ENCODE data around the gene TULP4. TPM values are rescaled to one million over a fixed set of nuclear protein-coding genes. Genes with fewer than 3 reads are reported as not detected.
"Not testable (repeated sequence)": the region's sequence is repeated elsewhere in the genome, so short reads cannot be mapped to it uniquely, and the experiment has no call there.

TULP4 gene
- total RNA-seq, 2 donors from 2014 or later, result 111 to 119 TPM

DNA sequence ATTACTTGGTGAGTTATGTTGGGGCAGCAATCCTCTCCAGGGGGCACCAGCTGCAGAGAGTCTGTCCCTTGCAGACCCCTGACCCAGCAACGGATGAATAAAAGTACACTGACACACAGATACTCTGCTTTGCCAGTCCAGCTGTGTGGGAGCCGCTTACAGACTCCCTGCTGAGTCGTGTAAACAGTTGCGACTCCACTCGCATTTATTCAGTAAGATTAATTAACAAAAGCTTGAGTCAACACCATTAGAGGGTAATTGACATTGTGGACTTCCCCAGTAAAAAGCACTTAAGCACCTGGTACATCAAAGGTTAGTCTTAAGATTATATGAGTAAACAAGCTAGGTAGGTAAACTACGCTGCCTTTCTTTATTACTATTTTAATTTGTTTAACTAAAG, 155.7 kb downstream of the TULP4 start:
- WGBS, result 63% methylated on average over 6 of the region's 6 CpGs
- intact Hi-C loops (cut with DNase I), result no loop called here
- Histone ChIP-seq H3K36me3 (no peaks in the 10 kb centered on the region), H3K9me3 (no peaks in the 10 kb centered on the region), H3K4me1 (replicated peaks) (no peaks in the 10 kb centered on the region), H3K27me3 (replicated peaks; ENCODE audit: insufficient read depth) (no peaks in the 10 kb centered on the region), H3K27ac (no peak overlapping the region), H3K4me3 (no peak overlapping the region)
- TF ChIP-seq, protein P1, sequence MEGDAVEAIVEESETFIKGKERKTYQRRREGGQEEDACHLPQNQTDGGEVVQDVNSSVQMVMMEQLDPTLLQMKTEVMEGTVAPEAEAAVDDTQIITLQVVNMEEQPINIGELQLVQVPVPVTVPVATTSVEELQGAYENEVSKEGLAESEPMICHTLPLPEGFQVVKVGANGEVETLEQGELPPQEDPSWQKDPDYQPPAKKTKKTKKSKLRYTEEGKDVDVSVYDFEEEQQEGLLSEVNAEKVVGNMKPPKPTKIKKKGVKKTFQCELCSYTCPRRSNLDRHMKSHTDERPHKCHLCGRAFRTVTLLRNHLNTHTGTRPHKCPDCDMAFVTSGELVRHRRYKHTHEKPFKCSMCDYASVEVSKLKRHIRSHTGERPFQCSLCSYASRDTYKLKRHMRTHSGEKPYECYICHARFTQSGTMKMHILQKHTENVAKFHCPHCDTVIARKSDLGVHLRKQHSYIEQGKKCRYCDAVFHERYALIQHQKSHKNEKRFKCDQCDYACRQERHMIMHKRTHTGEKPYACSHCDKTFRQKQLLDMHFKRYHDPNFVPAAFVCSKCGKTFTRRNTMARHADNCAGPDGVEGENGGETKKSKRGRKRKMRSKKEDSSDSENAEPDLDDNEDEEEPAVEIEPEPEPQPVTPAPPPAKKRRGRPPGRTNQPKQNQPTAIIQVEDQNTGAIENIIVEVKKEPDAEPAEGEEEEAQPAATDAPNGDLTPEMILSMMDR (IDR thresholded peaks at IDR 0.05), result no peak
- peak; percentile 15 for TF ChIP-seq POLR2AphosphoS5 (IDR thresholded peaks at IDR 0.05)
- no peak for DNase-seq (ENCODE audit: low spot score)

DNA sequence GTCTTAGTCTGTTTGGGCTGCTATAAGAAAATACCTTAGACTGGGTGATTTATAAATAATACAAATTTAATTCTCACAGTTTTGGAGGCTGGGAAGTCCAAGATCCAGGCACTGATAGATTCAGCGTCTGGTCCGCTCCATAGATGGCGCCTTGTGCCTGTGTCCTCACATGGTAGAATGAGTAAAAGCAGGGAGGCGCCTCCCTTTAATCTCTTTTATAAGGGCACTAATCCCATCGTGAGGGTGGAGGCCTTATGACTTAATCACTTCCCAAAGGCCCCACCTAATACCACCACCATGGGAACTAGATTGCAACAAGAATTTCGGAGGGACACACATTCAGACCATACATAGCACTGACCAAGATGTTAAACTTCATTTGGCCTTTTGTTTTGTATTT, 156.4 kb downstream of the TULP4 start:
- no peak overlapping the region for H3K27ac ChIP-seq
- no peaks in the 10 kb centered on the region for H3K4me1 ChIP-seq (replicated peaks)
- intact Hi-C loops (cut with DNase I), result no loop called here
- no peak for TF ChIP-seq POLR2AphosphoS5 (IDR thresholded peaks at IDR 0.05)
- no peak for TF ChIP-seq POLR2A (IDR thresholded peaks at IDR 0.05)
- TF ChIP-seq, protein P1 (IDR thresholded peaks at IDR 0.05), result no peak
- DNase-seq (ENCODE audit: low spot score), result no peak
- 85% methylated on average over 6 of the region's 6 CpGs for WGBS
- H3K36me3 ChIP-seq, result no peaks in the 10 kb centered on the region
- H3K4me3 ChIP-seq, result no peak overlapping the region
- H3K27me3 ChIP-seq (replicated peaks; ENCODE audit: insufficient read depth), result no peaks in the 10 kb centered on the region
- H3K9me3 ChIP-seq, result no peaks in the 10 kb centered on the region

DNA sequence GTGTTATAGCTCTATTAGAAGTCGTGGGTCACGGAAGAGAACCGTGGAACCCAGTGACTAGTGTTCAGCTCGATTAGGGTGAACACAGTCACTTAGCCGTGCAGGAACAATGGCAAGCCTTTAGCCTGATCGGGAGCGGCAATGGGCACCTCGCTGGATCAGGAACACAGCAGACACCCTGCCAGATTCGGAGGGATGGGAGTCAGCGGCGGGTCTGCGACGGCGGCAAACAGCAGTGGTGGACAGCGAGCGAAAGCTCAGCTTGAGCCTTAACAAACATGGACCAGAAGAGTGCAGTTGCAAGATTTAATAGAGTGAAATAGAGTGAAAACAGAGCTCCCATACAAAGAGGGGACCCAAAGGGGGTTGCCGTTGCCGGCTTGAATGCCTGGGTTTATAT, 157.8 kb downstream of the TULP4 start:
- WGBS, result 97% methylated on average over 18 of the region's 18 CpGs
- H3K27me3 ChIP-seq (replicated peaks; ENCODE audit: insufficient read depth); H3K4me3 ChIP-seq: not testable (repeated sequence)

DNA sequence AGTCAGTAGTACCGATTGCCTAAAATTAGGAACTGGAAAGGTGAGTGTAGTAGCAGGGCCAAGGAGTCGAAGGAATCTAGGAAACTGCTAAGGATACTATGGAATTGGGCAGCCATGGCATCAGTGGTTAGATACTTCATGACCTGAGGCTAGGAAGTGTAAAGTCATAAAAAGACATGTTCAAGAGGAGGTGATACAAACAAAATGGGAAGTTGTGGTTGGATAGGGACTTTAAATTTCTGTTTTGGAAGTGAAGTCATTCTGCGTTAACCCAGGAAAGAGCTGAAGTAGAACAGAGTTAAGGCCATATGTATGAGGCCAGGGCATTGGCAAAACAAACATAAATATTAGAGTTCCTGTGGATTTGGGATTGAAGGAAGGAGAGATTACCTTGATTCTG, 159.1 kb downstream of the TULP4 start:
- intact Hi-C loops (cut with DNase I), result no loop called here
- H3K27ac ChIP-seq, result no peak overlapping the region
- 87% methylated on average over 3 of the region's 3 CpGs for WGBS
- DNase-seq (ENCODE audit: low spot score), result no peak
- TF ChIP-seq, protein P1 (IDR thresholded peaks at IDR 0.05), result no peak
- TF ChIP-seq POLR2A (IDR thresholded peaks at IDR 0.05) (no peak), POLR2AphosphoS5 (IDR thresholded peaks at IDR 0.05) (no peak)
- H3K4me3 ChIP-seq, result no peak overlapping the region
- H3K4me1 ChIP-seq (replicated peaks), result no peaks in the 10 kb centered on the region
- H3K9me3 ChIP-seq, result no peaks in the 10 kb centered on the region
- no peaks in the 10 kb centered on the region for H3K27me3 ChIP-seq (replicated peaks; ENCODE audit: insufficient read depth)
- H3K36me3 ChIP-seq, result no peaks in the 10 kb centered on the region

More for the DNA sequence above, 157.8 kb downstream of the TULP4 start:
- DNase-seq (ENCODE audit: low spot score); H3K9me3 ChIP-seq; intact Hi-C loops (cut with DNase I); H3K36me3 ChIP-seq; H3K27ac ChIP-seq; H3K4me1 ChIP-seq (replicated peaks): not testable (repeated sequence)

DNA sequence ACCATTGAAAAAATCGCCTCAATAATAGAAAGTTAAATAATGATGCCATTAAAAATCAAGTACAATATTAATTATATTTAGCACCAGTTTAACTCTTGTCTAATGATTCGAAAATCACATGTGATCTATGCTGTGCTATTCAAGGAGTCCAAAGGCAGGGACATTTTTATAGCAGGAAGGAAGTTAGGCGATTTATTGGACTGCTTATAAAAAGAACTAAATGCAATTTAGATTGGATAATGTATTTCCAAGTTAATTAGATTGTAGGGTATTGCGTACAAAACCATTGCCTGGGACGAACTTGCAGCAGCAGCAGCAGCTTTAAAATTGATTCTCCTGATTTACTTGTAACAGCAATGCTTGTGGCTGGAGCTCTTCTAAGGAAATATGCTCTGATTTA, 160.2 kb downstream of the TULP4 start:
- intact Hi-C loops (cut with DNase I), result no loop called here
- Histone ChIP-seq H3K4me1 (replicated peaks) (no peaks in the 10 kb centered on the region), H3K27ac (no peak overlapping the region), H3K36me3 (no peaks in the 10 kb centered on the region), H3K27me3 (replicated peaks; ENCODE audit: insufficient read depth) (no peaks in the 10 kb centered on the region), H3K9me3 (no peaks in the 10 kb centered on the region), H3K4me3 (no peak overlapping the region)
- TF ChIP-seq, protein P1 (IDR thresholded peaks at IDR 0.05), result no peak
- TF ChIP-seq POLR2AphosphoS5 (IDR thresholded peaks at IDR 0.05) (no peak), POLR2A (IDR thresholded peaks at IDR 0.05) (no peak)
- WGBS, result 53% methylated on average over 5 of the region's 5 CpGs
- no peak for DNase-seq (ENCODE audit: low spot score)

Measured in prostate gland (tissue), 2 donors.